ENCODE data around the gene ABHD11.
"Not testable (repeated sequence)": the region's sequence is repeated elsewhere in the genome, so short reads cannot be mapped to it uniquely, and the experiment has no call there.

ABHD11 gene

GRCh38 chr7:73742753-73743641 lies 4.4 kb upstream of the ABHD11 start:
- DNase-seq: no peak

GRCh38 chr7:73742338-73742752 lies 3.7 kb upstream of the ABHD11 start:
- DNase-seq: no peak

GRCh38 chr7:73741600-73741999 lies 3.0 kb upstream of the ABHD11 start:
- DNase-seq: no peak

GRCh38 chr7:73740771-73741170 lies 2.2 kb upstream of the ABHD11 start:
- no peak for DNase-seq

GRCh38 chr7:73740212-73740611 lies 1.6 kb upstream of the ABHD11 start:
- no peak for DNase-seq

GRCh38 chr7:73739387-73739767 lies 775 bp upstream of the ABHD11 start:
- DNase-seq: no peak

- DNase-seq: peak; percentile 45
Observed at GRCh38 chr7:73738220-73738611, 386 bp downstream of the ABHD11 start.

- DNase-seq: no peak
Observed at GRCh38 chr7:73737491-73738219, 947 bp downstream of the ABHD11 start.

- no peak for DNase-seq
Observed at GRCh38 chr7:73736885-73737284, 1.7 kb downstream of the ABHD11 start.

GRCh38 chr7:73735528-73735905 lies 3.1 kb downstream of the ABHD11 start:
- DNase-seq: no peak

- peak; percentile 75 for DNase-seq
Observed at GRCh38 chr7:73734619-73735527, 3.7 kb downstream of the ABHD11 start.

- DNase-seq: no peak
Observed at GRCh38 chr7:73732397-73732796, 6.2 kb downstream of the ABHD11 start.

- DNase-seq: no peak
Observed at GRCh38 chr7:73730485-73730884, 8.1 kb downstream of the ABHD11 start.

- DNase-seq: no peak
Observed at GRCh38 chr7:73728551-73728950, 10.1 kb downstream of the ABHD11 start.

GRCh38 chr7:73727952-73728351 lies 10.7 kb downstream of the ABHD11 start:
- DNase-seq: no peak

- DNase-seq: no peak
Observed at GRCh38 chr7:73726083-73726466, 12.5 kb downstream of the ABHD11 start.

- DNase-seq: no peak
Observed at GRCh38 chr7:73723813-73724212, 14.8 kb downstream of the ABHD11 start.

GRCh38 chr7:73722785-73723184 lies 15.8 kb downstream of the ABHD11 start:
- DNase-seq: no peak

GRCh38 chr7:73722182-73722581 lies 16.4 kb downstream of the ABHD11 start:
- DNase-seq: not testable (repeated sequence)

- no peak for DNase-seq
Observed at GRCh38 chr7:73721377-73721817, 17.2 kb downstream of the ABHD11 start.

GRCh38 chr7:73720443-73720842 lies 18.2 kb downstream of the ABHD11 start:
- not testable (repeated sequence) for DNase-seq

GRCh38 chr7:73719806-73720169 lies 18.8 kb downstream of the ABHD11 start:
- no peak for DNase-seq

Data from fibroblast of skin of right quadriceps (primary cell).